Measurements from ENCODE around the gene KLHL5. TPM values are rescaled to one million over a fixed set of nuclear protein-coding genes. Genes with fewer than 3 reads are reported as not detected.

KLHL5 gene
- total RNA-seq, 2 donors from 2014 or later = 21.0 to 29.6 TPM

GRCh38 chr4:39023059-39023458 lies 39.0 kb upstream of the KLHL5 start:
- no peaks in the 10 kb centered on the region for H3K9me3 ChIP-seq
- TF ChIP-seq, protein P1, sequence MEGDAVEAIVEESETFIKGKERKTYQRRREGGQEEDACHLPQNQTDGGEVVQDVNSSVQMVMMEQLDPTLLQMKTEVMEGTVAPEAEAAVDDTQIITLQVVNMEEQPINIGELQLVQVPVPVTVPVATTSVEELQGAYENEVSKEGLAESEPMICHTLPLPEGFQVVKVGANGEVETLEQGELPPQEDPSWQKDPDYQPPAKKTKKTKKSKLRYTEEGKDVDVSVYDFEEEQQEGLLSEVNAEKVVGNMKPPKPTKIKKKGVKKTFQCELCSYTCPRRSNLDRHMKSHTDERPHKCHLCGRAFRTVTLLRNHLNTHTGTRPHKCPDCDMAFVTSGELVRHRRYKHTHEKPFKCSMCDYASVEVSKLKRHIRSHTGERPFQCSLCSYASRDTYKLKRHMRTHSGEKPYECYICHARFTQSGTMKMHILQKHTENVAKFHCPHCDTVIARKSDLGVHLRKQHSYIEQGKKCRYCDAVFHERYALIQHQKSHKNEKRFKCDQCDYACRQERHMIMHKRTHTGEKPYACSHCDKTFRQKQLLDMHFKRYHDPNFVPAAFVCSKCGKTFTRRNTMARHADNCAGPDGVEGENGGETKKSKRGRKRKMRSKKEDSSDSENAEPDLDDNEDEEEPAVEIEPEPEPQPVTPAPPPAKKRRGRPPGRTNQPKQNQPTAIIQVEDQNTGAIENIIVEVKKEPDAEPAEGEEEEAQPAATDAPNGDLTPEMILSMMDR (IDR thresholded peaks at IDR 0.05) = no peak
- no peaks in the 10 kb centered on the region for H3K27me3 ChIP-seq (replicated peaks; ENCODE audit: insufficient read depth)
- no peaks in the 10 kb centered on the region for H3K4me1 ChIP-seq (ENCODE audit: control insufficient read depth in 1 of 2, low read depth in 2 of 2)
- H3K27ac ChIP-seq = no peak overlapping the region
- H3K36me3 ChIP-seq = no peaks in the 10 kb centered on the region
- ATAC-seq (ENCODE audit: insufficient number of reproducible peaks, low FRiP score, low read depth) (no peak), DNase-seq (ENCODE audit: low spot score) (no peak)
- no peak overlapping the region for H3K4me3 ChIP-seq

DNA sequence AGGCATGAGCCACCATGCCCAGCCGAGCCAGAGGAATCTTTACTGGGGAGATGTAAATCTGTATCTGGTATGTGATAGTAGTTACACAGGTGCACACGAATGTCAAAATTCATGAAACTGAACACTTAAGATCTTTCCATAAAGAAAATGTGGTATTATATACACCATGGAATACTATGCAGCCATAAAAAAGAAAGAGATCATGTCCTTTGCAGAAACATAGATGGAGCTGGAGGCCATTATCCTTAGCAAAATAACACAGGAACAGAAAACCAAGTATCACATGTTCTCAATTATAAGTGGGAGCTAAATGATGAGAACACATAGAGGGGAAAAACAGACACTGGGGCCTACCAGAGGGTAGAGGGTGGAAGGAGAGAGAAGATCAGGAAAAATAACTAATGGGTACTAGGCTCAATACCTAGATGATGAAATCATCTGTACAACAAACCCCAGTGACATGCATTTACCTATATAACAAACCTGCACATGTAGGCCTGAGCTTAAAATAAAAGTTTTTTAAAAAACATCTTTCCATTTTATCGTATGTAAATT lies 37.6 kb upstream of the KLHL5 start:
- ATAC-seq (ENCODE audit: insufficient number of reproducible peaks, low FRiP score, low read depth) (no peak), DNase-seq (ENCODE audit: low spot score) (no peak)
- Histone ChIP-seq H3K4me1 (ENCODE audit: control insufficient read depth in 1 of 2, low read depth in 2 of 2) (no peaks in the 10 kb centered on the region), H3K27me3 (replicated peaks; ENCODE audit: insufficient read depth) (no peaks in the 10 kb centered on the region), H3K36me3 (no peaks in the 10 kb centered on the region), H3K4me3 (no peak overlapping the region), H3K27ac (no peak overlapping the region), H3K9me3 (no peaks in the 10 kb centered on the region)
- TF ChIP-seq, protein P1 (IDR thresholded peaks at IDR 0.05) = no peak

DNA sequence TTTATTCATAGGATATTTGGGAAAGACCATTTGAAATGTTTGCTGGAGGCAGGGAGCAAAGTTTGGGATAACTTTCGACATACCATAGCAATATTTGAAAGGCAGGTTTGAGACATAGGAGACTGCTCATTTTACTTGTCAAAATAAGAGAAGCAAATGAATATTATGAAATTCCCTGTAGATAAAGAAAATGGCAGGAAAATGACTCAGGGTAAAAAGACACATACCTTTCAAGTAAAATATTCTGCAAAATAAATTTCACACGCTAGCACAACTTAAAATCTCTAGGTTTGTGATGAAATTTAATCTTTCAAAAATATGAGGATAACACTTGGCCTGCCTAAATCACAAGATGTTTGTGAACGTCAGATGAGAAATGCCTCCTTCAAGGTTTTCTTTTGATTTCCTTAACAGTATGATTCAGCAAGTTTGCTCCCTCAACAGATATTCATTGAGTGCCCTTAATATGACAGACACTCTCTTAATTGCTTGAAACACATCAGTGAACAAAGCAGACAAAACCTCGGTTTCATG lies 36.4 kb upstream of the KLHL5 start:
- Histone ChIP-seq H3K4me3 (no peak overlapping the region), H3K36me3 (no peaks in the 10 kb centered on the region), H3K27me3 (replicated peaks; ENCODE audit: insufficient read depth) (no peaks in the 10 kb centered on the region), H3K27ac (no peak overlapping the region), H3K4me1 (ENCODE audit: control insufficient read depth in 1 of 2, low read depth in 2 of 2) (no peaks in the 10 kb centered on the region), H3K9me3 (no peaks in the 10 kb centered on the region)
- TF ChIP-seq, protein P1 (IDR thresholded peaks at IDR 0.05) = no peak
- ATAC-seq (ENCODE audit: insufficient number of reproducible peaks, low FRiP score, low read depth) = no peak
- DNase-seq (ENCODE audit: low spot score) = no peak

- Histone ChIP-seq H3K4me1 (ENCODE audit: control insufficient read depth in 1 of 2, low read depth in 2 of 2) (no peaks in the 10 kb centered on the region), H3K9me3 (no peaks in the 10 kb centered on the region), H3K4me3 (no peak overlapping the region), H3K27me3 (replicated peaks; ENCODE audit: insufficient read depth) (no peaks in the 10 kb centered on the region), H3K27ac (no peak overlapping the region), H3K36me3 (no peaks in the 10 kb centered on the region)
- DNase-seq (ENCODE audit: low spot score) (no peak), ATAC-seq (ENCODE audit: insufficient number of reproducible peaks, low FRiP score, low read depth) (no peak)
- TF ChIP-seq, protein P1 (IDR thresholded peaks at IDR 0.05) = no peak
Measured at GRCh38 chr4:39026096-39026495, 35.9 kb upstream of the KLHL5 start.

GRCh38 chr4:39029752-39030694 lies 32.0 kb upstream of the KLHL5 start:
- Histone ChIP-seq H3K4me3 (no peak overlapping the region), H3K36me3 (no peaks in the 10 kb centered on the region), H3K4me1 (ENCODE audit: control insufficient read depth in 1 of 2, low read depth in 2 of 2) (no peaks in the 10 kb centered on the region), H3K9me3 (no peaks in the 10 kb centered on the region), H3K27ac (no peak overlapping the region), H3K27me3 (replicated peaks; ENCODE audit: insufficient read depth) (no peaks in the 10 kb centered on the region)
- ATAC-seq (ENCODE audit: insufficient number of reproducible peaks, low FRiP score, low read depth) (no peak), DNase-seq (ENCODE audit: low spot score) (no peak)
- TF ChIP-seq, protein P1 (IDR thresholded peaks at IDR 0.05) = no peak
